IMR-90 (cell line): ENCODE results near the gene MICU1. TPM values are rescaled to one million over a fixed set of nuclear protein-coding genes. Genes with fewer than 3 reads are reported as not detected.

ENCODE experiments used
- ATAC-seq: fragments of 200-7000 bp; cut with Tn5 transposase; 2 replicates; pipeline ENCODE4 v1.9.1; 2020; ENCODE audit warnings: low read depth, mild to moderate bottlenecking, moderate library complexity
- BruUV-seq: library from RNA; stranded (reverse); fragments of 400-500 nt; replicated peaks from 2 replicates; lab custom pipeline; 2021; lab: Mats Ljungman, UMichigan
- CTCF ChIA-PET: fragments of 300-600 bp; formaldehyde crosslinking; extraction: SDS; loops from one replicate; lab custom pipeline; 2021; ENCODE audit warnings: antibody characterized with exemption; lab: Yijun Ruan, JAX
- POLR2A ChIA-PET: fragments of 300-600 bp; sonication (Branson Sonifier 250); formaldehyde crosslinking; loops from one replicate; lab custom pipeline; 2022; ENCODE audit warnings: antibody characterized with exemption; ENCODE audit not compliant: unreplicated experiment; lab: Charles Lee
- DNase-seq: peaks from one replicate; pipeline ENCODE4 v3.0.0; 2013
- H2AFZ ChIP-seq: replicated peaks from 2 replicates; pipeline ENCODE3; 2013; ENCODE audit warnings: low read length, mild to moderate bottlenecking; ENCODE audit not compliant: poor library complexity
- H2AK5ac ChIP-seq: 2 replicates; pipeline ENCODE4 v1.6.1; 2013; ENCODE audit warnings: low read depth, low read length, inconsistent platforms
- H2AK9ac ChIP-seq: replicated peaks from 2 replicates; pipeline ENCODE3; 2013; ENCODE audit warnings: mild to moderate bottlenecking, low read depth, low read length, moderate library complexity; ENCODE audit not compliant: poor library complexity
- H2BK120ac ChIP-seq: 2 replicates; pipeline ENCODE4 v1.6.1; 2013; ENCODE audit warnings: low read depth, low read length, inconsistent platforms
- H2BK15ac ChIP-seq: 3 replicates; pipeline ENCODE4 v1.6.1; 2013; ENCODE audit warnings: low read depth, low read length, inconsistent platforms
- H2BK20ac ChIP-seq: 2 replicates; pipeline ENCODE4 v1.6.1; 2013; ENCODE audit warnings: low read depth, mild to moderate bottlenecking, inconsistent platforms, low read length, moderate library complexity
- H2BK5ac ChIP-seq: 2 replicates; pipeline ENCODE4 v1.6.1; 2013; ENCODE audit warnings: mild to moderate bottlenecking, low read depth, low read length, inconsistent platforms; ENCODE audit not compliant: poor library complexity, severe bottlenecking
- H3K14ac ChIP-seq: replicated peaks from 2 replicates; pipeline ENCODE4 v1.6.1; 2013; ENCODE audit warnings: low read depth, low read length, inconsistent platforms
- H3K18ac ChIP-seq: 2 replicates; pipeline ENCODE4 v1.6.1; 2013; ENCODE audit warnings: low read depth, low read length, control low read depth
- H3K23ac ChIP-seq: 2 replicates; pipeline ENCODE4 v1.6.1; 2013; ENCODE audit warnings: low read depth, low read length, inconsistent platforms
- H3K27ac ChIP-seq: 2 replicates; pipeline ENCODE4 v1.5.1; 2013; ENCODE audit warnings: mild to moderate bottlenecking, control low read depth, low read length; ENCODE audit not compliant: insufficient read depth
- H3K27me3 ChIP-seq: 2 replicates; pipeline ENCODE4 v1.6.1; 2013; ENCODE audit warnings: low read length; ENCODE audit not compliant: control insufficient read depth, insufficient read depth
- H3K36me3 ChIP-seq: 2 replicates; pipeline ENCODE4 v1.6.1; 2013; ENCODE audit warnings: low read length, mixed read lengths; ENCODE audit not compliant: control insufficient read depth, insufficient read depth
- H3K4ac ChIP-seq: 2 replicates; pipeline ENCODE4 v1.6.1; 2013; ENCODE audit warnings: low read depth, low read length, inconsistent platforms
- H3K4me1 ChIP-seq: 2 replicates; pipeline ENCODE4 v1.6.1; 2013; ENCODE audit warnings: low read length, mixed read lengths; ENCODE audit not compliant: control insufficient read depth, insufficient read depth
- H3K4me2 ChIP-seq: 2 replicates; pipeline ENCODE4 v1.6.1; 2013; ENCODE audit warnings: low read depth, mild to moderate bottlenecking, control low read depth, low read length, moderate library complexity
- H3K4me3 ChIP-seq: 2 replicates; pipeline ENCODE4 v1.5.1; 2013; ENCODE audit warnings: low read depth, mild to moderate bottlenecking, control low read depth, low read length, moderate library complexity; ENCODE audit not compliant: insufficient read depth
- H3K56ac ChIP-seq: 2 replicates; pipeline ENCODE4 v1.6.1; 2013; ENCODE audit warnings: low read length, inconsistent platforms; ENCODE audit not compliant: insufficient read depth; ENCODE audit errors: extremely low read depth
- H3K79me1 ChIP-seq, 2 experiments: 2 replicates each; pipeline ENCODE4 v1.6.1; 2013; ENCODE audit warnings: low read length in 2 of 2, inconsistent platforms in 1 of 2, low read depth in 1 of 2
- H3K9ac ChIP-seq: 2 replicates; pipeline ENCODE4 v1.6.1; 2013; ENCODE audit warnings: low read depth, low read length, control low read depth
- H3K9me1 ChIP-seq: 2 replicates; pipeline ENCODE4 v1.6.1; 2013; ENCODE audit warnings: low read length, inconsistent platforms; ENCODE audit not compliant: insufficient read depth
- H3K9me3 ChIP-seq: 2 replicates; pipeline ENCODE4 v1.6.1; 2013; ENCODE audit warnings: low read length; ENCODE audit not compliant: control insufficient read depth, insufficient read depth
- H4K20me1 ChIP-seq: 2 replicates; pipeline ENCODE4 v1.6.1; 2013; ENCODE audit warnings: low read length, inconsistent platforms; ENCODE audit not compliant: insufficient read depth
- H4K5ac ChIP-seq: 2 replicates; pipeline ENCODE4 v1.6.1; 2013; ENCODE audit warnings: mild to moderate bottlenecking, low read depth, low read length, control low read depth
- H4K8ac ChIP-seq, 2 experiments: 2 replicates each; pipeline ENCODE4 v1.6.1; 2013; ENCODE audit warnings: low read depth in 2 of 2, low read length in 2 of 2, control low read depth in 1 of 2, inconsistent platforms in 1 of 2
- H4K91ac ChIP-seq: 2 replicates; pipeline ENCODE4 v1.6.1; 2013; ENCODE audit warnings: low read depth, low read length, inconsistent platforms; ENCODE audit not compliant: insufficient read depth
- CEBPB ChIP-seq: IDR thresholded peaks from 2 replicates; pipeline ENCODE4 v1.6.1; 2012; ENCODE audit warnings: low read depth, low read length, improper control_type of control experiment
- FOS ChIP-seq: fragments of 150-350 bp; IDR thresholded peaks from 2 replicates; pipeline ENCODE4 v1.6.1; 2016; ENCODE audit warnings: low read depth, low read length
- MAFK ChIP-seq: IDR thresholded peaks from 2 replicates; pipeline ENCODE4 v1.6.1; 2012; ENCODE audit warnings: low read depth, low read length, improper control_type of control experiment
- MXI1 ChIP-seq: IDR thresholded peaks from 2 replicates; pipeline ENCODE4 v1.6.1; 2012; ENCODE audit warnings: low read depth, mild to moderate bottlenecking, low read length, moderate library complexity, borderline replicate concordance
- NFE2L2 ChIP-seq: fragments of 150-350 bp; IDR thresholded peaks from 2 replicates; pipeline ENCODE4 v1.6.1; 2016; ENCODE audit warnings: low read depth, mild to moderate bottlenecking, low read length
- POLR2A ChIP-seq: IDR thresholded peaks from 2 replicates; pipeline ENCODE4 v1.6.1; 2012; ENCODE audit warnings: mild to moderate bottlenecking, low read depth, low read length
- RAD21 ChIP-seq: IDR thresholded peaks from 2 replicates; pipeline ENCODE4 v1.6.1; 2012; ENCODE audit warnings: low read length, improper control_type of control experiment
- RCOR1 ChIP-seq: IDR thresholded peaks from 2 replicates; pipeline ENCODE4 v1.6.1; 2012; ENCODE audit warnings: mild to moderate bottlenecking, low read length, improper control_type of control experiment; ENCODE audit not compliant: insufficient replicate concordance
- WGBS, 2 experiments: methylation state at CpG; one replicate each; pipeline versions ENCODE4 v1.1.5 to v1.1.7; 2013; ENCODE audit warnings: missing lambda C conversion rate in 2 of 2; ENCODE audit not compliant: insufficient read length in 1 of 2; ENCODE audit errors: extremely low coverage in 2 of 2; 5-methylcytosine and 5-hydroxymethylcytosine counted together
- dilution Hi-C: fragments of 300-500 bp; cut with HindIII; formaldehyde crosslinking; loops from one replicate; pipeline ENCODE4 v1.14.3; 2018; ENCODE audit warnings: low sequenced_read_pairs; ENCODE audit not compliant: unreplicated experiment
- in situ Hi-C: fragments of 300-500 bp; cut with MboI; formaldehyde crosslinking; loops from 3 replicates; pipeline ENCODE4 v1.14.3; 2019; ENCODE audit warnings: low sequenced_read_pairs, inconsistent platforms, mixed read lengths
- intact Hi-C: fragments of 100-400 bp; cut with micrococcal nuclease; formaldehyde crosslinking; loops from 2 replicates; pipeline ENCODE4 v1.10.0; 2022
- polyA plus RNA-seq, 3 experiments: library from polyadenylated mRNA; depleted of rRNA; stranded (reverse); fragments of >200 nt; gene quantifications; 2 replicates each; pipeline ENCODE4 v1.2.3, GENCODE V29; 2012; ENCODE audit warnings: low replicate concordance in 1 of 3
- total RNA-seq: library from RNA; depleted of rRNA; stranded (reverse); fragments of >200 nt; gene quantifications from 2 replicates; pipeline ENCODE4 v1.2.3, GENCODE V29; 2012
- TF ChIP-seq, protein P1 (sequence below): fragments of 150-350 bp; IDR thresholded peaks from 2 replicates; pipeline ENCODE4 v1.6.1; 2017; ENCODE audit warnings: mild to moderate bottlenecking, antibody characterized with exemption, low read length, low read depth
- TF ChIP-seq, protein P2 (sequence below): conservative IDR thresholded peaks from 2 replicates; pipeline ENCODE4 v1.5.1; 2012; ENCODE audit warnings: mild to moderate bottlenecking, low read depth, low read length, improper control_type of control experiment

Gene MICU1
- total and polyA plus RNA-seq, 2 of the 4 experiments (the other 2 are of a cell fraction) = 43.6 to 44.7 TPM

DNA sequence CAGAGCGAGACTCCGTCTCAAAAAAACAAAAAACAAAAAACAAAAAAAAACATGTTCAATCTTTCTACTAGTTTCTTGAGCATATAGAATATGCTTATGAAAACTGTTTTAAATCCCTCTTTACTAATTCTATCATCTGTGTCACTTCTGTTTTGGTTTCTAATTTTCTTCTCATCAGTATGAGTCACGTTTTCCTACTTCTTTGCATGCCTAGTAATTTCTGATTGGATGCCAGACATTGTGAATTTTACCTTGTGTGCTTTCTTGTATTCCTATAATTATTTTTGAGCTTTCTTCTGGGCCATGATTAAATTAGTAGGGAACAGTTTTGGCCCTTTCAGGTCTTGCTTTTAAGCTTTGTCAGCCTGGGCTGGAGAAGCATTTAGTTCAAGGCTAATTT lies 9.9 kb downstream of the MICU1 start:
- H2AFZ ChIP-seq = no peak overlapping the region
- peaks cover 2% of the 10 kb centered on the region; the same call in 1 of the 2 replicates for H3K36me3 ChIP-seq
- POLR2A ChIA-PET = no interaction called here
- H3K4me3 ChIP-seq = no peak overlapping the region
- H4K5ac ChIP-seq = no peak overlapping the region
- DNase-seq = no peak
- H3K27me3 ChIP-seq = no peaks in the 10 kb centered on the region
- no peak overlapping the region for H3K14ac ChIP-seq
- dilution Hi-C loops = no loop called here
- no peak overlapping the region for H4K91ac ChIP-seq
- in situ Hi-C loops = no loop called here
- H3K27ac ChIP-seq = no peak overlapping the region
- H4K20me1 ChIP-seq = peaks cover 3% of the 10 kb centered on the region; the same call in 1 of the 2 replicates
- no peak overlapping the region for H3K4ac ChIP-seq
- no peak overlapping the region for H3K18ac ChIP-seq
- no peak overlapping the region for H2BK15ac ChIP-seq
- H3K56ac ChIP-seq = no peak overlapping the region
- CTCF ChIA-PET = no interaction called here
- no peak overlapping the region for H2BK120ac ChIP-seq
- ATAC-seq = no peak
- intact Hi-C loops = no loop called here
- H3K9ac ChIP-seq = no peak overlapping the region
- TF ChIP-seq NFE2L2 (no peak), POLR2A (no peak), CEBPB (no peak), RCOR1 (no peak), RAD21 (no peak), MXI1 (no peak), MAFK (no peak), FOS (no peak)
- TF ChIP-seq, protein P1, sequence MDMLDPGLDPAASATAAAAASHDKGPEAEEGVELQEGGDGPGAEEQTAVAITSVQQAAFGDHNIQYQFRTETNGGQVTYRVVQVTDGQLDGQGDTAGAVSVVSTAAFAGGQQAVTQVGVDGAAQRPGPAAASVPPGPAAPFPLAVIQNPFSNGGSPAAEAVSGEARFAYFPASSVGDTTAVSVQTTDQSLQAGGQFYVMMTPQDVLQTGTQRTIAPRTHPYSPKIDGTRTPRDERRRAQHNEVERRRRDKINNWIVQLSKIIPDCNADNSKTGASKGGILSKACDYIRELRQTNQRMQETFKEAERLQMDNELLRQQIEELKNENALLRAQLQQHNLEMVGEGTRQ = no peak
- TF ChIP-seq, protein P2, sequence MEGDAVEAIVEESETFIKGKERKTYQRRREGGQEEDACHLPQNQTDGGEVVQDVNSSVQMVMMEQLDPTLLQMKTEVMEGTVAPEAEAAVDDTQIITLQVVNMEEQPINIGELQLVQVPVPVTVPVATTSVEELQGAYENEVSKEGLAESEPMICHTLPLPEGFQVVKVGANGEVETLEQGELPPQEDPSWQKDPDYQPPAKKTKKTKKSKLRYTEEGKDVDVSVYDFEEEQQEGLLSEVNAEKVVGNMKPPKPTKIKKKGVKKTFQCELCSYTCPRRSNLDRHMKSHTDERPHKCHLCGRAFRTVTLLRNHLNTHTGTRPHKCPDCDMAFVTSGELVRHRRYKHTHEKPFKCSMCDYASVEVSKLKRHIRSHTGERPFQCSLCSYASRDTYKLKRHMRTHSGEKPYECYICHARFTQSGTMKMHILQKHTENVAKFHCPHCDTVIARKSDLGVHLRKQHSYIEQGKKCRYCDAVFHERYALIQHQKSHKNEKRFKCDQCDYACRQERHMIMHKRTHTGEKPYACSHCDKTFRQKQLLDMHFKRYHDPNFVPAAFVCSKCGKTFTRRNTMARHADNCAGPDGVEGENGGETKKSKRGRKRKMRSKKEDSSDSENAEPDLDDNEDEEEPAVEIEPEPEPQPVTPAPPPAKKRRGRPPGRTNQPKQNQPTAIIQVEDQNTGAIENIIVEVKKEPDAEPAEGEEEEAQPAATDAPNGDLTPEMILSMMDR = no peak
- no peak overlapping the region for H3K23ac ChIP-seq
- peaks cover 2% of the 10 kb centered on the region; the same call in 1 of the 2 replicates for H3K9me1 ChIP-seq
- BruUV-seq = no TSS peak
- H2BK20ac ChIP-seq = no peak overlapping the region
- H3K9me3 ChIP-seq = peaks cover 1% of the 10 kb centered on the region; the same call in 1 of the 2 replicates
- no peak overlapping the region for H2BK5ac ChIP-seq
- no peak overlapping the region for H3K4me2 ChIP-seq
- H2AK5ac ChIP-seq = no peak overlapping the region
- WGBS, 2 experiments = no CpG with 5 or more reads among the region's 3 CpGs
- H2AK9ac ChIP-seq = no peak overlapping the region
- H3K4me1 ChIP-seq = peaks cover 4% of the 10 kb centered on the region; the same call in 1 of the 2 replicates
- H4K8ac ChIP-seq = no peak overlapping the region
- H3K79me1 ChIP-seq = peaks cover 29 to 45% of the 10 kb centered on the region in 2 experiments
